WERI-Rb-1 (cell line): ENCODE results near the gene UAP1L1.

ENCODE experiments used
- DNase-seq: peaks from one replicate; pipeline ENCODE4 v3.0.0-alpha.2; 2020
- H3K27ac ChIP-seq: fragments of 250-450 bp; sonication (Bioruptor Pico); 2 replicates; pipeline ENCODE4 v1.5.1; 2020; ENCODE audit warnings: mild to moderate bottlenecking, moderate library complexity
- H3K27me3 ChIP-seq: fragments of 250-450 bp; sonication (Bioruptor Pico); 2 replicates; pipeline ENCODE4 v1.5.1; 2021; ENCODE audit warnings: mild to moderate bottlenecking, low read depth, moderate library complexity; ENCODE audit not compliant: insufficient read depth, severe bottlenecking
- H3K36me3 ChIP-seq: fragments of 250-450 bp; sonication (Bioruptor Pico); 2 replicates; pipeline ENCODE4 v1.5.1; 2020; ENCODE audit warnings: mild to moderate bottlenecking, moderate library complexity
- H3K4me3 ChIP-seq: 2 replicates; pipeline ENCODE4 v1.5.1; 2011; ENCODE audit warnings: low read depth, mild to moderate bottlenecking, control low read depth, low read length
- H3K9me3 ChIP-seq: fragments of 250-450 bp; sonication (Bioruptor Pico); 2 replicates; pipeline ENCODE4 v1.5.1; 2021; ENCODE audit warnings: mild to moderate bottlenecking, moderate library complexity; ENCODE audit not compliant: severe bottlenecking
- TF ChIP-seq, protein P1 (sequence below): IDR thresholded peaks from 2 replicates; pipeline ENCODE4 v1.5.1; 2011; ENCODE audit warnings: low read depth, mild to moderate bottlenecking, control low read depth, inconsistent platforms, low read length

Gene UAP1L1

DNA sequence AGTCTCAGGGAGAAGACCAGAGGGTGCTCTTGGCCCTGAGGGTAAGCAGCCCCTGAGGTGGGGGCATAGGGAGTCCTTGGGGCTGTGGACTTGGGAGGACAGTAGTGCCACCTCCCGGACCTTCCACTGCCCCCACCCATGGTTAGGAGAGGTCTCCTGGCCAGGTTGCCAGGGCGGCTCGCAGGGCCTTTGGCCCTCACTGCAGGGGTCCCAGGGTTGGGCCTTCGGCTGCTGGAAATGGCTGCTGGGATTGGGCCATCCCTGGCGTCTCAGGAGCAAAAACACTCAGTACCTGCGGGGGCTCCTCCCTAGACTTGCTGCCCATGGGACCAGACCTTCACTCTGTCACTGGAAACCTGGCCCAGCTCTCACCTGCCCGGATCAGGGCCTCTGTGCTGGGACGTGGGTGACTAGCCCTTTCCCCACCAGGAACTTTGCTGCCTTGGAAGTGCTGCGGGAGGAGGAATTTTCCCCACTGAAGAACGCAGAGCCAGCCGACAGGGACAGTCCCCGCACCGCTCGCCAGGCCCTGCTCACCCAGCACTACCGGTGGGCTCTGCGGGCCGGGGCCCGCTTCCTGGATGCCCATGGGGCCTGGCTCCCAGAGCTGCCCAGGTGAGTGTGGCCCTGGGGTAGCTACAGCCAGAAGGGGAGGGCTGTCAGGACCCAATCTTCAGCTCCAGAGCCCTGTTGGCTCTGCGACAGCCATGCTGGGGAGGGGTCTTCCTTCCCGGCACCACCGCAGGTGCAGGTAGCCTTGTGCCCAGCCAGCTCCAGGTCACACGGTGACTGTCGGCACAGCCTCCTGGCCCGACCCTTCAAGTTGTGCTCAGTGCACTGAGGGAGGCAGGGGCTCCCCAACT is 3.2 kb downstream of the UAP1L1 start:
- H3K27me3 ChIP-seq: no peaks in the 10 kb centered on the region
- H3K36me3 ChIP-seq: peaks cover 56% of the 10 kb centered on the region
- H3K4me3 ChIP-seq: no peak overlapping the region
- TF ChIP-seq, protein P1, sequence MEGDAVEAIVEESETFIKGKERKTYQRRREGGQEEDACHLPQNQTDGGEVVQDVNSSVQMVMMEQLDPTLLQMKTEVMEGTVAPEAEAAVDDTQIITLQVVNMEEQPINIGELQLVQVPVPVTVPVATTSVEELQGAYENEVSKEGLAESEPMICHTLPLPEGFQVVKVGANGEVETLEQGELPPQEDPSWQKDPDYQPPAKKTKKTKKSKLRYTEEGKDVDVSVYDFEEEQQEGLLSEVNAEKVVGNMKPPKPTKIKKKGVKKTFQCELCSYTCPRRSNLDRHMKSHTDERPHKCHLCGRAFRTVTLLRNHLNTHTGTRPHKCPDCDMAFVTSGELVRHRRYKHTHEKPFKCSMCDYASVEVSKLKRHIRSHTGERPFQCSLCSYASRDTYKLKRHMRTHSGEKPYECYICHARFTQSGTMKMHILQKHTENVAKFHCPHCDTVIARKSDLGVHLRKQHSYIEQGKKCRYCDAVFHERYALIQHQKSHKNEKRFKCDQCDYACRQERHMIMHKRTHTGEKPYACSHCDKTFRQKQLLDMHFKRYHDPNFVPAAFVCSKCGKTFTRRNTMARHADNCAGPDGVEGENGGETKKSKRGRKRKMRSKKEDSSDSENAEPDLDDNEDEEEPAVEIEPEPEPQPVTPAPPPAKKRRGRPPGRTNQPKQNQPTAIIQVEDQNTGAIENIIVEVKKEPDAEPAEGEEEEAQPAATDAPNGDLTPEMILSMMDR: no peak
- H3K9me3 ChIP-seq: no peaks in the 10 kb centered on the region
- no peak for DNase-seq
- no peak overlapping the region for H3K27ac ChIP-seq

DNA sequence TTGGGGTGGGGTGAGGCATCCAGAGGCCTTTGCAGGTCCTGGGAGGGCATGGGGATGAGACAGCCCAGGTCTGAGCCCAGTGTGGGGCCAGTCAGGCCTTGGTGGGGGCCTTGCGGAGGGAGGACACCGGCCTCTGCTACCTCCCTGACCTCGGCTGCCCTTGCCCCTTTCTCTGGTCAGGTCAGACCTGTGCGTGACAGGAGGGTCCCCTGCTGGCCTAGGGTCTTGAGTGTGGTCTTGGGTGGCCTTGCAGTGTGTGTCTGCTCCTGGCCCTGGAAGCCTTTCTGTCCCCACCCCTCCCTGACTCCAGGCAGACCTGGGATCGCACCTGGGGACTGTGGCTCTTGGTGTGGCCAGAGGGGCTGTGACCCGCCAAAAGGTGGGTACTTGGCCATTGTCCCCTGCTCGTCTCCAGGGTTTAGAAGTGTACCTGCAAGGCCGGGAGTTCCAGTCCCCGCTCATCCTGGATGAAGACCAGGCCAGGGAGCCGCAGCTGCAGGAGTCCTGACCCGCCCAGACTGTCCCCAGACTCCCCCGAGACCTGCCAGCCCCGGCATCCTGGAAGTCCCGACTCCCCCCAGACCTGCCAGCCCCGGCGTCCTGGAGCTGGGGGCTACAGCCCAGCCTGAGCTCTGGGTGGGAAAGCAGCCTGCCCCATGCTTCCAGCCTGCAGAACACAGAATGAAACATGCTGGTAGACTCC is 5.1 kb downstream of the UAP1L1 start:
- TF ChIP-seq, protein P1: no peak
- Histone ChIP-seq H3K4me3 (no peak overlapping the region), H3K27me3 (no peaks in the 10 kb centered on the region), H3K9me3 (no peaks in the 10 kb centered on the region), H3K27ac (peak overlapping the region; percentile 91), H3K36me3 (peaks cover 56% of the 10 kb centered on the region)
- no peak for DNase-seq

DNA sequence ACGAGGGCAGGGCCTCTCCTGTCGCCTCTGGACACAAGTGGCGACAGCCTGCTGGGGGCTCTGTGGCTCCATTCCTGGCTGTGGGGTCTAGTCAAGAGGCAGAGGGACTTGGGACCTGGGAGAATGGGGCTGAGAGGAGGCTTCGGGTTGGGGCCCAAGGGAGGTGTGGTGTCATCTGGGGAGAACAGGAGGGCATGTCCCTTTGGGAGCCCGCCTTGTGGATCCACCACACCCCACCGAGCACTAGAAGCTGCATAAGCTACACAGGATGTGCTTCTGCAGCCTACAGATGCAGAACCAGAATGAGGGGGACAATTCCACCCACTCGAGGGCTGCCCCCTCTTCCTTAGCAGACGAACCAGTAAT is 5.6 kb downstream of the UAP1L1 start:
- Histone ChIP-seq H3K36me3 (peaks cover 56% of the 10 kb centered on the region), H3K27ac (peak overlapping the region; percentile 91)

DNA sequence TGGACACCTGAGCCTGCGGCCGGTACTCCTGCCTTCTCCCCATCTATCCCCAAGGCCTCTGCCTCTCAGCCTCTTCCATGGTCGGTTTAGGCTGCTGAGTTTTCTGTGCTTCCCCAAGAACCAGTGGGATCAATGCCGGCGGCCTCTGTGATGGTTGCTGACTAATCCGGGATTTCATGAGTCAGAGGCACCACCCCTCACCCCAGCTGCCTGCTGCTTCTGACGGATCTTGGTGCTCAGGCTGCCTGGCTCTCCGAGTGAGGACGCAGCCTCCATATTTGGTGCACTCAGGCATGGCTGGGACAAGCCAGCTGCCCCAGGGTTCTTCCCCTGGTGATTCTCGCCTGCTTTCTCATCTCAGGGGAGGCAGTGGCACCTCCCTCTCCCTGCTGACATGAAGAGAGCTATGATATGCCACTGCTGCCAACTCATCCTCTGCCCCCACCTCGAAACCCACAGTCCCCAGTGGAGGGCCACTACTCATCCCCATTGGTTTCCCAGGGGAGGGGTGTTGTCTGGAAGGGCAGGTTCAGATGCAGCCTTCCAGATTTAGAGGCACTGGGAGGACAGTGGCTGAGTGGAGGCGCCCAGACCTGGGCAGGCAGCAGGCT is 6.2 kb downstream of the UAP1L1 start:
- no peaks in the 10 kb centered on the region for H3K27me3 ChIP-seq
- no peaks in the 10 kb centered on the region for H3K9me3 ChIP-seq
- TF ChIP-seq, protein P1: no peak
- peak; percentile 96 for DNase-seq
- no peak overlapping the region for H3K4me3 ChIP-seq
- H3K36me3 ChIP-seq: peaks cover 56% of the 10 kb centered on the region
- H3K27ac ChIP-seq: peak overlapping the region; percentile 91

More for the DNA sequence above, 5.6 kb downstream of the UAP1L1 start:
- Histone ChIP-seq H3K9me3 (no peaks in the 10 kb centered on the region), H3K27me3 (no peaks in the 10 kb centered on the region), H3K4me3 (no peak overlapping the region)
- DNase-seq: no peak
- TF ChIP-seq, protein P1: no peak

DNA sequence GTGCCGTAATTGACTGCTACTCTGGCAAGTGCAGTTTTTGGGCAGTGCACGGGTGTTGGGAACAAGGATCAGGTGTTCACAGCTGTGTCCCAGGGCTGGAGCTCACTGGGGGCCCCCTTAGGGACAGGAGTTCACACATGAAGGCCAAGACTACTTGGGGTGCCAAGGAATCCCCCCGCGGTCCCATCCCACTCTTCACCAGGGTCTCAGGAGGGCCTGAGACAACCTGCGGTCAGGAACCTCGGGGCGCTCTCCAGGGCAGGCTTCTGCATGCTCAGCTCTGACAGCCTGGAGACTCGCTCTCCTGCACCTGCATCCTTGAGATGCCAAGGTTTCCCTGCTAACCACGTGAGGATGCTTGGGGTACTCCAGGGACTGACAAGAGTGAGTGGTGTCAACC is 7.2 kb downstream of the UAP1L1 start:
- no peaks in the 10 kb centered on the region for H3K27me3 ChIP-seq
- TF ChIP-seq, protein P1: no peak
- H3K36me3 ChIP-seq: peaks cover 55% of the 10 kb centered on the region
- H3K4me3 ChIP-seq: no peak overlapping the region
- H3K9me3 ChIP-seq: no peaks in the 10 kb centered on the region
- peak overlapping the region; percentile 91 for H3K27ac ChIP-seq
- no peak for DNase-seq
